ENCODE data around the gene TDG.
"Not testable (repeated sequence)": the region's sequence is repeated elsewhere in the genome, so short reads cannot be mapped to it uniquely, and the experiment has no call there.

The TDG gene

GRCh38 chr12:104023710-104024109 lies 58.0 kb downstream of the TDG start:
- no peak for DNase-seq

- no peak for DNase-seq
Measured at GRCh38 chr12:104024348-104024747, 58.7 kb downstream of the TDG start.

GRCh38 chr12:104025771-104026170 lies 60.1 kb downstream of the TDG start:
- no peak for DNase-seq

- DNase-seq = no peak
Measured at GRCh38 chr12:104026841-104027599, 61.3 kb downstream of the TDG start.

- DNase-seq = not testable (repeated sequence)
Measured at GRCh38 chr12:104030596-104030995, 64.9 kb downstream of the TDG start.

- not testable (repeated sequence) for DNase-seq
Measured at GRCh38 chr12:104036143-104036542, 70.5 kb downstream of the TDG start.

All from activated CD4-positive, alpha-beta T cell treated with anti-CD3 and anti-CD28 coated beads, Interleukin-2, amount 50 U/mL, for 16 hours (primary cell).